ENCODE results near the gene MOSPD2.

DNA sequence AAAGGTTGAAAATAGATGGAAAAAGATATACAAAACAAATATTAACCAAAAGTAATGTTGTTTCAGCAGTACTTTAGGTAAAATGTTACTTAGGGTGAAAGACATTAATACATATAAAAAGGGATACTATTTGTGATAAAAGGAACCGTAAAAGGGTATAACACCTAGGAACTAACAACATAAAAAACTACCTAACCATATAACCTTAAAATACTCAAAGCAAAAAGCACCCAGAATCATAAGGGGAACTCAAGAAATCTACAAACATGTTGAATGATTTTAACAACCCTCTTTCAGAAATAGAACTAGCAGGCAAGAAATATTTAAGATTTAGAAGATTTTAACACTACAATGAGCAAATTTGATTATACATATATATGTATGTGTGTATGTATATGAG lies 11.5 kb downstream of the MOSPD2 start:
- TF ChIP-seq, protein P1, sequence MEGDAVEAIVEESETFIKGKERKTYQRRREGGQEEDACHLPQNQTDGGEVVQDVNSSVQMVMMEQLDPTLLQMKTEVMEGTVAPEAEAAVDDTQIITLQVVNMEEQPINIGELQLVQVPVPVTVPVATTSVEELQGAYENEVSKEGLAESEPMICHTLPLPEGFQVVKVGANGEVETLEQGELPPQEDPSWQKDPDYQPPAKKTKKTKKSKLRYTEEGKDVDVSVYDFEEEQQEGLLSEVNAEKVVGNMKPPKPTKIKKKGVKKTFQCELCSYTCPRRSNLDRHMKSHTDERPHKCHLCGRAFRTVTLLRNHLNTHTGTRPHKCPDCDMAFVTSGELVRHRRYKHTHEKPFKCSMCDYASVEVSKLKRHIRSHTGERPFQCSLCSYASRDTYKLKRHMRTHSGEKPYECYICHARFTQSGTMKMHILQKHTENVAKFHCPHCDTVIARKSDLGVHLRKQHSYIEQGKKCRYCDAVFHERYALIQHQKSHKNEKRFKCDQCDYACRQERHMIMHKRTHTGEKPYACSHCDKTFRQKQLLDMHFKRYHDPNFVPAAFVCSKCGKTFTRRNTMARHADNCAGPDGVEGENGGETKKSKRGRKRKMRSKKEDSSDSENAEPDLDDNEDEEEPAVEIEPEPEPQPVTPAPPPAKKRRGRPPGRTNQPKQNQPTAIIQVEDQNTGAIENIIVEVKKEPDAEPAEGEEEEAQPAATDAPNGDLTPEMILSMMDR (IDR thresholded peaks at IDR 0.05) = no peak
- no peak for TF ChIP-seq POLR2A (IDR thresholded peaks at IDR 0.05)

All from esophagus squamous epithelium (tissue), 4 donors.